RWPE2 (cell line): ENCODE measurements around the gene TRIM15.

Experiments used
- ATAC-seq: fragments of 200-7000 bp; cut with Tn5 transposase; 3 replicates; pipeline ENCODE4 v1.9.1; 2021; ENCODE audit warnings: low read depth
- DNase-seq: peaks from one replicate; pipeline ENCODE4 v3.0.0-alpha.2; 2020; ENCODE audit warnings: low spot score
- H3K27ac ChIP-seq: fragments of 450-650 bp; 2 replicates; pipeline ENCODE4 v1.5.1; 2017; ENCODE audit warnings: mild to moderate bottlenecking; ENCODE audit not compliant: poor library complexity, severe bottlenecking
- H3K27me3 ChIP-seq: fragments of 250-450 bp; sonication (Bioruptor Pico); 2 replicates; pipeline ENCODE4 v1.5.1; 2021; ENCODE audit warnings: mild to moderate bottlenecking, moderate library complexity; ENCODE audit not compliant: insufficient read depth, poor library complexity, severe bottlenecking
- H3K36me3 ChIP-seq: fragments of 250-450 bp; sonication (Bioruptor Pico); 2 replicates; pipeline ENCODE4 v1.5.1; 2020; ENCODE audit warnings: low read depth, mild to moderate bottlenecking, moderate library complexity
- H3K4me1 ChIP-seq: fragments of 250-450 bp; sonication (Bioruptor Pico); 2 replicates; pipeline ENCODE4 v1.5.1; 2021; ENCODE audit warnings: mild to moderate bottlenecking, moderate library complexity; ENCODE audit not compliant: insufficient read depth, poor library complexity, severe bottlenecking
- H3K4me3 ChIP-seq: fragments of 250-450 bp; sonication (Bioruptor Pico); 2 replicates; pipeline ENCODE4 v1.5.1; 2021; ENCODE audit warnings: mild to moderate bottlenecking, moderate library complexity; ENCODE audit not compliant: severe bottlenecking
- H3K9me3 ChIP-seq: fragments of 250-450 bp; sonication (Bioruptor Pico); 2 replicates; pipeline ENCODE4 v1.5.1; 2021; ENCODE audit warnings: mild to moderate bottlenecking, moderate library complexity; ENCODE audit not compliant: severe bottlenecking
- TF ChIP-seq, protein P1 (sequence below): fragments of 450-650 bp; IDR thresholded peaks from one replicate; pipeline ENCODE4 v1.5.1; 2017; ENCODE audit warnings: mild to moderate bottlenecking, moderate library complexity; ENCODE audit not compliant: poor library complexity, severe bottlenecking

The TRIM15 gene

DNA sequence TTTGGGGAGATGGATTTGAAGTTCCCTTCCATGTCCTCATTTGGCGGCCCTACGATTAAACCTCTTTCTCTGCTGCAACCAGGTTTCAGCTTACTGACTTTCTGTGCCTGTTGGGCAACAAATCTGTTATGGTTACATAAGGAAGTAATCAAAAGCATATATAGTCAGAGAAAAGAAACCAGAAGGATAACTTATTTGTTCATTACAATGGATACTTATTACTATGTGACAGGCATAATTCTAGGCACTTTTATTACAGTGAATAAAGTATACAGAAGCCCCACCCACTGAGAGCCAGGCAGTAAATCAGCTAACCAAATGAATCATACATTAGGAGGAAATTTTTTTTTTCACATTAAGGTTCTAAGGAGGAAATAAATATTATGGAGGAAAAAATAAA, 40.8 kb upstream of the TRIM15 start:
- Histone ChIP-seq H3K4me3 (no peak overlapping the region), H3K27ac (no peak overlapping the region), H3K27me3 (no peaks in the 10 kb centered on the region), H3K36me3 (no peaks in the 10 kb centered on the region), H3K9me3 (no peaks in the 10 kb centered on the region), H3K4me1 (peaks cover 5% of the 10 kb centered on the region)
- TF ChIP-seq, protein P1, sequence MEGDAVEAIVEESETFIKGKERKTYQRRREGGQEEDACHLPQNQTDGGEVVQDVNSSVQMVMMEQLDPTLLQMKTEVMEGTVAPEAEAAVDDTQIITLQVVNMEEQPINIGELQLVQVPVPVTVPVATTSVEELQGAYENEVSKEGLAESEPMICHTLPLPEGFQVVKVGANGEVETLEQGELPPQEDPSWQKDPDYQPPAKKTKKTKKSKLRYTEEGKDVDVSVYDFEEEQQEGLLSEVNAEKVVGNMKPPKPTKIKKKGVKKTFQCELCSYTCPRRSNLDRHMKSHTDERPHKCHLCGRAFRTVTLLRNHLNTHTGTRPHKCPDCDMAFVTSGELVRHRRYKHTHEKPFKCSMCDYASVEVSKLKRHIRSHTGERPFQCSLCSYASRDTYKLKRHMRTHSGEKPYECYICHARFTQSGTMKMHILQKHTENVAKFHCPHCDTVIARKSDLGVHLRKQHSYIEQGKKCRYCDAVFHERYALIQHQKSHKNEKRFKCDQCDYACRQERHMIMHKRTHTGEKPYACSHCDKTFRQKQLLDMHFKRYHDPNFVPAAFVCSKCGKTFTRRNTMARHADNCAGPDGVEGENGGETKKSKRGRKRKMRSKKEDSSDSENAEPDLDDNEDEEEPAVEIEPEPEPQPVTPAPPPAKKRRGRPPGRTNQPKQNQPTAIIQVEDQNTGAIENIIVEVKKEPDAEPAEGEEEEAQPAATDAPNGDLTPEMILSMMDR: no peak
- DNase-seq (no peak), ATAC-seq (no peak)

DNA sequence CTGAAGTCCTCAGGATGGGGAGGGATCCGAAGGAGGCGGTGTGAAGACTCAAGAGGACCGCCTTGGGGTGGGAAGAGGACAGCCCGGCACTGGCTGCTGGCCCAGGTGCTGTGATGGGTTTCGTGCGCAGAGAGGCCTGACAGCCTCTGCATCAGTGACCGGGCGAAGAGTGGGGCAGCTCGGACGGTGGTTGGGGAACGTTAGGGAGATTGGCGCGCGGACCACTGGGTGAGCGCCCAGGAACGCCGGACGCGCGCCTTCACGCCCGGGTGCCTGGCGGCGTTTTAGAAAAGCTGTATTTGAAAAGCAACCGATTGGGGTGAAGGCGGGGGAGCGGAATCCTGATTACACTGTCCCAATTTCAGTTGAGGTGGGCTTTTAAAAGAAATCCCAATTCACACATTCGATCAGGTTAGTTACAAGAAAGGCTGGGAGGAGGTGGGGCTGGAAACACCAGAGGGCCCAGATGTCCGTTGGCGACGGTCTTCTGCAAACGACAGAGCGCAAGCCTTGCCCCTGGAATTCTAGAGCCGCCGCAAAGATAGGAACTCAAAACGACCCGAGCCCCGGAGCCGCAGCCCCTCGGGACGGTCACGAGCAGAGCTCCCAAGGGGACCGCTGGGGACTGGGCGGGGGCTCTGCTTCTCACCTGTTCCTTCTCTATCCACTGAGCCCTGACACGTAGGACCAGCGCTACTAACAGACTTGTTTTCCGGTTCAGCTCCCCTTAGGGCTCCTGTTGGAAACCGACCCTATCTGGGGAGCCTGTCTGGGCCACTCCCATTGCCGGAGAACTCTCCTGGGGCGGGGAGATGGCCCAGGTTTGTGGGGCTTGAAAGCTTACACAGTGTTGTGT, 35.9 kb upstream of the TRIM15 start:
- Histone ChIP-seq H3K27ac (no peak overlapping the region), H3K27me3 (no peaks in the 10 kb centered on the region), H3K36me3 (no peaks in the 10 kb centered on the region), H3K4me1 (no peaks in the 10 kb centered on the region), H3K4me3 (no peak overlapping the region), H3K9me3 (no peaks in the 10 kb centered on the region)
- no peak for ATAC-seq
- DNase-seq: no peak
- TF ChIP-seq, protein P1: no peak

DNA sequence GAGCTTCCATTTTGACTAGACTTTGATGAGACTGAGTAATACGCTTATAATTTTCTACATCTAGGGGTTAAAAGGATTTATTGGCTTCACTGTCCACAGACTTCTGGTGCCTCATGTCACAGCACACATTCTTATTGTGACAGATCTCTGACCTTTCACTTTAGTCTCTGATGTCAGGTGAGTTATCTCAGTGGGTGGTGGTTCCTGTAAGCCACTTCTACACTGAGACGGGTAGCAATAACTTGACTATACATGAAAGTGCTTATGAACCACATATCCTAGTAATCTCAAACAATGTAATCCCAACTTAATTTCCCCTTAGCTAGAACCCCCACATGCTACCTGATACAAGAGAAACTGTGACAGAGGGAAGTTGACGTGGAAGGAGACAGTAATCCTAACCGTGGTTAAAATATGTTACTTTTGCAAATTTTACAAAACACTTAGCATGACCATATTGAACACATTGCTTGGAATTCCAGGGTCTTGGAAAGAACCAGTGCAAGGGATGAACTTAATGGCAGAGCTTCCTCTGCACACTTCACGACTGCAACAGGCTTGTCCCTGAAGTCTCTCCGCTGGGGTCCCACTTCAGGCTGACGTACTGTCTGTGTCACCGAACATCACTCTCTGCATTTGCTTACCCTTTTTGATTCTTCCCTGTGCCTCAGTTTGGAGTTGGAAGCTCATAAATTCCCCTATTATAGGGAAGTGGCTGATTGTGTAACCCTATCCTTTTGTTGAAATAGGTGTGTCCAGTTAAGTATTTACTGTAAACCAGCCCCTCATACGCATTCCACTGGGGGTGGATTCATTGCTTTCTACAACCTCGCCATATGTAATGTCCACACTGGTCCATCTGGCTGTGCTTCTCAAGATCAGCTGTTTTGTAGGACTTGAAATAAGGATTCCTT, 33.8 kb upstream of the TRIM15 start:
- no peaks in the 10 kb centered on the region for H3K9me3 ChIP-seq
- TF ChIP-seq, protein P1: no peak
- DNase-seq (no peak), ATAC-seq (no peak)
- H3K27ac ChIP-seq: no peak overlapping the region
- H3K27me3 ChIP-seq: no peaks in the 10 kb centered on the region
- no peaks in the 10 kb centered on the region for H3K4me1 ChIP-seq
- H3K36me3 ChIP-seq: no peaks in the 10 kb centered on the region
- no peak overlapping the region for H3K4me3 ChIP-seq

DNA sequence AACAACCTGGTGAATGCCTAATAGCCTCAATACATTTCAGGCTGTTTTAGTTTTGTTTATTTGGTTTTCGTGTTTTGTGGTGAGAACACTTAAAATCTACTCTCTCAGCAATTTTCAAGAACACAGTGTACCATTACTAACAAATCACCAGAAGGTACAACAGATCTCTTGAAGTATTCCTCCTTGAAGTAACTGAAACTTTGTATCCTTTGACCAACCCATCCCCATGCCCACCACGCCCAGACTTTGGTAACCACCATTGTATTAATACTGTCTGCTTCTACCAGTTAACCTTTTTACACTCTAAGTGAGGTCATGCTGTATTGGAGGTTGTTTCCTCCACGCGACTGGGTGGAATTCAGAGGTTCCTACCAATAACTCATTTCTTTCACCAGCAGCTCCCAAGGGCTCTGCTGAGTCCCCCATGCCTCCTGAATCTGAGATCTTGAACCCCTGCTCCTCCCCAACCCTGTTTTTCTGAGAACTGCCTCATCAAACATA, 33.1 kb upstream of the TRIM15 start:
- no peaks in the 10 kb centered on the region for H3K27me3 ChIP-seq
- TF ChIP-seq, protein P1: no peak
- H3K4me1 ChIP-seq: no peaks in the 10 kb centered on the region
- no peak overlapping the region for H3K27ac ChIP-seq
- H3K36me3 ChIP-seq: no peaks in the 10 kb centered on the region
- no peaks in the 10 kb centered on the region for H3K9me3 ChIP-seq
- no peak for DNase-seq
- no peak for ATAC-seq
- H3K4me3 ChIP-seq: no peak overlapping the region
